IMR-90 (cell line): ENCODE data around the gene VAMP8. TPM values are rescaled to one million over a fixed set of nuclear protein-coding genes. Genes with fewer than 3 reads are reported as not detected.
A peak's percentile ranks its signal among the peaks of the same experiment; 100 is the strongest.

Experiments
- ATAC-seq: fragments of 200-7000 bp; cut with Tn5 transposase; 2 replicates; pipeline ENCODE4 v1.9.1; 2020; ENCODE audit warnings: low read depth, mild to moderate bottlenecking, moderate library complexity
- BruUV-seq: library from RNA; stranded (reverse); fragments of 400-500 nt; replicated peaks from 2 replicates; lab custom pipeline; 2021; lab: Mats Ljungman, UMichigan
- CTCF ChIA-PET: fragments of 300-600 bp; formaldehyde crosslinking; extraction: SDS; loops from one replicate; lab custom pipeline; 2021; ENCODE audit warnings: antibody characterized with exemption; lab: Yijun Ruan, JAX
- POLR2A ChIA-PET: fragments of 300-600 bp; sonication (Branson Sonifier 250); formaldehyde crosslinking; loops from one replicate; lab custom pipeline; 2022; ENCODE audit warnings: antibody characterized with exemption; ENCODE audit not compliant: unreplicated experiment; lab: Charles Lee
- DNase-seq: peaks from one replicate; pipeline ENCODE4 v3.0.0; 2013
- H2AFZ ChIP-seq: replicated peaks from 2 replicates; pipeline ENCODE3; 2013; ENCODE audit warnings: low read length, mild to moderate bottlenecking; ENCODE audit not compliant: poor library complexity
- H2AK5ac ChIP-seq: 2 replicates; pipeline ENCODE4 v1.6.1; 2013; ENCODE audit warnings: low read depth, low read length, inconsistent platforms
- H2AK9ac ChIP-seq: replicated peaks from 2 replicates; pipeline ENCODE3; 2013; ENCODE audit warnings: mild to moderate bottlenecking, low read depth, low read length, moderate library complexity; ENCODE audit not compliant: poor library complexity
- H2BK120ac ChIP-seq: 2 replicates; pipeline ENCODE4 v1.6.1; 2013; ENCODE audit warnings: low read depth, low read length, inconsistent platforms
- H2BK15ac ChIP-seq: 3 replicates; pipeline ENCODE4 v1.6.1; 2013; ENCODE audit warnings: low read depth, low read length, inconsistent platforms
- H2BK20ac ChIP-seq: 2 replicates; pipeline ENCODE4 v1.6.1; 2013; ENCODE audit warnings: low read depth, mild to moderate bottlenecking, inconsistent platforms, low read length, moderate library complexity
- H2BK5ac ChIP-seq: 2 replicates; pipeline ENCODE4 v1.6.1; 2013; ENCODE audit warnings: mild to moderate bottlenecking, low read depth, low read length, inconsistent platforms; ENCODE audit not compliant: poor library complexity, severe bottlenecking
- H3K14ac ChIP-seq: replicated peaks from 2 replicates; pipeline ENCODE4 v1.6.1; 2013; ENCODE audit warnings: low read depth, low read length, inconsistent platforms
- H3K18ac ChIP-seq: 2 replicates; pipeline ENCODE4 v1.6.1; 2013; ENCODE audit warnings: low read depth, low read length, control low read depth
- H3K23ac ChIP-seq: 2 replicates; pipeline ENCODE4 v1.6.1; 2013; ENCODE audit warnings: low read depth, low read length, inconsistent platforms
- H3K27ac ChIP-seq: 2 replicates; pipeline ENCODE4 v1.5.1; 2013; ENCODE audit warnings: mild to moderate bottlenecking, control low read depth, low read length; ENCODE audit not compliant: insufficient read depth
- H3K27me3 ChIP-seq: 2 replicates; pipeline ENCODE4 v1.6.1; 2013; ENCODE audit warnings: low read length; ENCODE audit not compliant: control insufficient read depth, insufficient read depth
- H3K36me3 ChIP-seq: 2 replicates; pipeline ENCODE4 v1.6.1; 2013; ENCODE audit warnings: low read length, mixed read lengths; ENCODE audit not compliant: control insufficient read depth, insufficient read depth
- H3K4ac ChIP-seq: 2 replicates; pipeline ENCODE4 v1.6.1; 2013; ENCODE audit warnings: low read depth, low read length, inconsistent platforms
- H3K4me1 ChIP-seq: 2 replicates; pipeline ENCODE4 v1.6.1; 2013; ENCODE audit warnings: low read length, mixed read lengths; ENCODE audit not compliant: control insufficient read depth, insufficient read depth
- H3K4me2 ChIP-seq: 2 replicates; pipeline ENCODE4 v1.6.1; 2013; ENCODE audit warnings: low read depth, mild to moderate bottlenecking, control low read depth, low read length, moderate library complexity
- H3K4me3 ChIP-seq: 2 replicates; pipeline ENCODE4 v1.5.1; 2013; ENCODE audit warnings: low read depth, mild to moderate bottlenecking, control low read depth, low read length, moderate library complexity; ENCODE audit not compliant: insufficient read depth
- H3K56ac ChIP-seq: 2 replicates; pipeline ENCODE4 v1.6.1; 2013; ENCODE audit warnings: low read length, inconsistent platforms; ENCODE audit not compliant: insufficient read depth; ENCODE audit errors: extremely low read depth
- H3K79me1 ChIP-seq, 2 experiments: 2 replicates each; pipeline ENCODE4 v1.6.1; 2013; ENCODE audit warnings: low read length in 2 of 2, inconsistent platforms in 1 of 2, low read depth in 1 of 2
- H3K9ac ChIP-seq: 2 replicates; pipeline ENCODE4 v1.6.1; 2013; ENCODE audit warnings: low read depth, low read length, control low read depth
- H3K9me1 ChIP-seq: 2 replicates; pipeline ENCODE4 v1.6.1; 2013; ENCODE audit warnings: low read length, inconsistent platforms; ENCODE audit not compliant: insufficient read depth
- H3K9me3 ChIP-seq: 2 replicates; pipeline ENCODE4 v1.6.1; 2013; ENCODE audit warnings: low read length; ENCODE audit not compliant: control insufficient read depth, insufficient read depth
- H4K20me1 ChIP-seq: 2 replicates; pipeline ENCODE4 v1.6.1; 2013; ENCODE audit warnings: low read length, inconsistent platforms; ENCODE audit not compliant: insufficient read depth
- H4K5ac ChIP-seq: 2 replicates; pipeline ENCODE4 v1.6.1; 2013; ENCODE audit warnings: mild to moderate bottlenecking, low read depth, low read length, control low read depth
- H4K8ac ChIP-seq, 2 experiments: 2 replicates each; pipeline ENCODE4 v1.6.1; 2013; ENCODE audit warnings: low read depth in 2 of 2, low read length in 2 of 2, control low read depth in 1 of 2, inconsistent platforms in 1 of 2
- H4K91ac ChIP-seq: 2 replicates; pipeline ENCODE4 v1.6.1; 2013; ENCODE audit warnings: low read depth, low read length, inconsistent platforms; ENCODE audit not compliant: insufficient read depth
- BHLHE40 ChIP-seq: fragments of 150-350 bp; IDR thresholded peaks from 2 replicates; pipeline ENCODE4 v1.6.1; 2016; ENCODE audit warnings: mild to moderate bottlenecking, low read depth, low read length
- FOS ChIP-seq: fragments of 150-350 bp; IDR thresholded peaks from 2 replicates; pipeline ENCODE4 v1.6.1; 2016; ENCODE audit warnings: low read depth, low read length
- WGBS, 2 experiments: methylation state at CpG; one replicate each; pipeline versions ENCODE4 v1.1.5 to v1.1.7; 2013; ENCODE audit warnings: missing lambda C conversion rate in 2 of 2; ENCODE audit not compliant: insufficient read length in 1 of 2; ENCODE audit errors: extremely low coverage in 2 of 2; 5-methylcytosine and 5-hydroxymethylcytosine counted together
- dilution Hi-C: fragments of 300-500 bp; cut with HindIII; formaldehyde crosslinking; loops from one replicate; pipeline ENCODE4 v1.14.3; 2018; ENCODE audit warnings: low sequenced_read_pairs; ENCODE audit not compliant: unreplicated experiment
- in situ Hi-C: fragments of 300-500 bp; cut with MboI; formaldehyde crosslinking; loops from 3 replicates; pipeline ENCODE4 v1.14.3; 2019; ENCODE audit warnings: low sequenced_read_pairs, inconsistent platforms, mixed read lengths
- intact Hi-C: fragments of 100-400 bp; cut with micrococcal nuclease; formaldehyde crosslinking; loops from 2 replicates; pipeline ENCODE4 v1.10.0; 2022
- polyA plus RNA-seq, 3 experiments: library from polyadenylated mRNA; depleted of rRNA; stranded (reverse); fragments of >200 nt; gene quantifications; 2 replicates each; pipeline ENCODE4 v1.2.3, GENCODE V29; 2012; ENCODE audit warnings: low replicate concordance in 1 of 3
- total RNA-seq: library from RNA; depleted of rRNA; stranded (reverse); fragments of >200 nt; gene quantifications from 2 replicates; pipeline ENCODE4 v1.2.3, GENCODE V29; 2012

VAMP8 gene
- total and polyA plus RNA-seq, 2 of the 4 experiments (the other 2 are of a cell fraction), result 0.90 to 1.9 TPM

- no peak for TF ChIP-seq BHLHE40
- TF ChIP-seq FOS, result peak; percentile 37; the same call in 1 of the 2 replicates
- Histone ChIP-seq H3K4me1 (peaks cover 31% of the 10 kb centered on the region), H4K91ac (peak overlapping the region; percentile 92), H3K36me3 (no peaks in the 10 kb centered on the region), H2BK15ac (peak overlapping the region; percentile 58; the same call in 2 of the 3 replicates), H2AK5ac (peak overlapping the region; percentile 98), H3K27me3 (no peaks in the 10 kb centered on the region), H3K9me3 (no peaks in the 10 kb centered on the region), H3K4me2 (peak overlapping the region; percentile 74), H2BK20ac (peak overlapping the region; percentile 89), H2AFZ (peak overlapping the region; percentile 94), H3K4ac (peak overlapping the region; percentile 97), H3K9me1 (peaks cover 27% of the 10 kb centered on the region), H3K56ac (peak overlapping the region; percentile 54), H3K23ac (peak overlapping the region; percentile 98; the same call in 1 of the 2 replicates), H2AK9ac (peak overlapping the region; percentile 95), H2BK120ac (peak overlapping the region; percentile 91), H4K8ac (peak overlapping the region; percentile 42 to 97), H2BK5ac (peak overlapping the region; percentile 94), H3K27ac (peak overlapping the region; percentile 90), H3K79me1 (peaks cover 6 to 52% of the 10 kb centered on the region in 2 experiments; a peak in 2 of 4 replicates), H3K9ac (no peak overlapping the region; the same call in 1 of the 2 replicates), H3K18ac (peak overlapping the region; percentile 65), H3K14ac (peak overlapping the region; percentile 94; the same call in 1 of the 2 replicates), H3K4me3 (no peak overlapping the region), H4K20me1 (peaks cover 7% of the 10 kb centered on the region; the same call in 1 of the 2 replicates), H4K5ac (peak overlapping the region; percentile 81)
- in situ Hi-C loops, result no loop called here
- ATAC-seq (0 out of 2 replicates have a peak, but pooled peaks have one; percentile 2), DNase-seq (peak; percentile 63)
- WGBS, 2 experiments, result no CpG with 5 or more reads among the region's 1 CpG
- no TSS peak for BruUV-seq
- ChIA-PET POLR2A (no interaction called here), CTCF (no interaction called here)
- intact Hi-C loops, result loop anchor here (2.0 kb wide), 1 partner anchor 25 kb away; the partner anchor contains the start of gene GGCX
- dilution Hi-C loops, result no loop called here
These were observed 8.4 kb downstream of the VAMP8 start for GRCh38 chr2:85585781-85586105.
